ENCODE measurements around the gene CDIP1.

Gene CDIP1

DNA sequence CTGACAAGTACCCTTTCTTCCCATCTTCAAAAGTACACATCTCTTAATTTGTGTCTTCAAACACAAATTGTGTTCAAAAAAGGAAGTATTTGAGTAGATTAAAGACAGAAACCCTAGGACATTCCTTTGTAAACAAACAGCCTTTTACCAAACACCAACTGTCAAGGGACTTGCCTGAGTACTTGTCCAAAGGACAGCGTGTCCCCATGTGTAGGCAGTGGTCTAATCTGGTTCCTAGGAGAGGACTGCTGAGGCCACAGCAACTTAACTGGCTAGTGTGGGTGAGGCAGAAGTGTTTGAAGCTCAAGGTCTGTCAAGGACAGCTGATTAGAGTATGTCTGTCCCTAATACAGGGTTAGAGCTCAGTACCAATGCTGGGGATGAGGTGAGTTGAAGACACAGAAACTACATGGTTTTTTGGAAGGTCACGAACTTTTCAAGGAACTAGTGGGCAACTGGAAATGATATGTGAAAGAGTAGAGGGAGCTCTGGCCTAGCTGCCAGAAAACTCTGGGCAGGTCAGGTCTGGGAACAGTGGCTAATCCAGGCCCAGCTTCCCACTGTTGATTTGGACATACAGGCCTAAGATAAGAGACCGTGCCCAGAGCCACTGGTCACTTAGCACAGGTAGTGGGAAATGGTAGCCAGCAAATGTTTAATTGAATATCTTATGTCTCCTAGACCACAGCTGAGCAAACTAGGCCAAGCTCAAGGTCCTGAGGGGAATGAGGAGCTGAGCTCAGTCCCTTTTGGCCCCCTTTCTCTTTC lies 52.3 kb downstream of the CDIP1 start:
- DNase-seq = no peak

DNA sequence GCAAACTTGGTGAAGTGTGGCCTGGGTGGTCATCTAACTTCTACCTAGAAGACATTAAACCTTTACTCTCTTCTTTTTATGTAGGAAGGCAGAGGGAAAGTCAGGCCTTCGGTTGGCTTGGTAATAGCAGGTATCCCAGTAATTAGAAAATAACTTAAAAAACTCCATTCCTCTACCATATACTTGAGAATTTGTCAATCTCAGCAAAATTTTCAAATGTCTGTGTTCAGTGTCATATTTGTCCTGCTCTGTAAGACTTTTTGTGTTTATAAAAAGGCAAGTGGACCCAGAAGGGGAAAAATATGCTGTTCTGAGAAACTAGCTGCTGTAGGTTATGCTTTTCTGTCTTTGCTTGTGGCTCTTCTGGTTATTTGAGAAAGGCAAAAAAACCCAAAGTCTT lies 56.6 kb downstream of the CDIP1 start:
- DNase-seq = no peak

DNA sequence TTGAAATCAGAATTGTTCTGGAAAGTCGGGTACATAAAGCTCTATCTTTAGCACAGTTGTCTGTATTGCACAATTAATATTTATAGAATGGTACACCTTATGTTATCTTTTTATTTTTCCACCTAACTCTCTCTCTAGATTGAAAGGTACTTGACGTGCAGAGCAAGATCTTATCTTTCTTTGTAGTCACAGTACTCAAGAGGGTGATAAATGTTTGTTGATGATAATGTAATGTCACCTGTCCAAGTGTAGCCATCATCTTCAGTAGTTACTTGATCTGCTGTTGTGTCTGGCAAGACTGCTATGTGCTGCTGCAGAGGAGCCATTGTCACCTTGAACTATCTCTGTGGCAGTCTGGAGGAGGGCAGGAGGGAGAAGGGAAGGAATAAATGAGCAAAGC lies 57.0 kb downstream of the CDIP1 start:
- DNase-seq = no peak

DNA sequence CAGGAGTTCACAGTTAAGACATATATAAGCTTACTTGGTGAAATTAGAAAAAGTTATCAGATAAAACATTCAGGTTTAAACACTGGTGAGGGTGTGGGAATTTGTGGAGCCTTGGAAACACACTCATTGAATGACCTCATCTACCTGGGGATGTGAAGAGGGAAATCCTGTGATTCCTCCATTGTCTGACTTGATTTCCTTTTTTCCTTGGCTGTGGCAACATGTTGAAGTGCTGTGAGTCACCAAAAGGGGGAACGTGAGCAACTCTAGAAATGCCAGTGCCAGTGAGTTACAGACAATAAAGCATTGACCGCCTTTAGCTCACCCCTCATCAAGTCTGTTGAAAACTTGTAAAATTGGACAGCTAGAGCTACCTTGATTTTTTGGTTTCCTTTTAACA lies 60.6 kb downstream of the CDIP1 start:
- DNase-seq = no peak

DNA sequence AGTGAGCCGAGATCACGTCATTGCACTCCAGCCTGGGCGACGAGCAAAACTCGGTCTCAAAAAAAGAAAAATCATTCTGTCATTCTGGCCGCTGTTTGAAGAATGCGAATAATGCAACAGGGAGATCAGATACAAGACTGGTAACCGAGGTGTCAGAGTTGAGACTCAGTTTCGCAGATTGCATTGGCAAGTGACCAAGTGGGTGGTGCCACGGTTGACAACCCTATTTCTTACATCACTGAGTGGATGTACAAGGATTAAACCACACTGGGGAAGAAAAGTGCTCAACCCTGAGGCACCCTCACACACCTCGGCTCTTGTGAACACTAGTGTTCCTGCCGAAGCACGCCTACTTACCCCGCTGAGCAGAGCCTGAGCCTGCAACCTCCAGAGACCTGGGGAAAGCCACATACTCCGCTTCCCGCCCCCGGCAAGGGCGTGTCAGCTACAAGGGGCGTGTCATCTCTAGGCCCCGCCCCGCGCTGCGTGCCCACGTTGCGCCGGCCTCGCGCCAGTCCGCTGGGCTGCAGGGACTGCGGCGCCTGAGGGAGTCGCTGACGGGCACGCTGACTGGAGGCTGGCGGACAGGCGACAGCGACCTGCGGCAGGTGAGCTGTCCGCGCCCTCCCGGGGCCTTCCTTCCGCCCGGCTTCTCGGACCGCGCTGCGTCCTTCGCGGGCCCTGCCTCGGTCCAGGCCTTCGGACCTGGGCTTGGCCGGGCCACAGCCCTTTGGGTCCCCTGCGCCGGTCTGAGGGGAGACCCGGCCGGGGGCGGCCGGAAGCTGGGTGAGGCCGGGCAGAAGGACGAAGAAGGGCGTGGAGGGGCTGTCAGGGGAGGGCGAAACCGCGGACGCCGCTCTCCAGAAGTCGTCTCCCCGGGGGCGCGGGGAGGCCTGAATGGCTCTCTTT lies 62.4 kb downstream of the CDIP1 start, which contains the start of gene HMOX2:
HMOX2 (plus strand) TSS at position 519 of the 909 bp plus-strand sequence. CDS start 29,127 bp downstream, outside the sequence.
- peak; percentile 62 to 79 for DNase-seq

DNA sequence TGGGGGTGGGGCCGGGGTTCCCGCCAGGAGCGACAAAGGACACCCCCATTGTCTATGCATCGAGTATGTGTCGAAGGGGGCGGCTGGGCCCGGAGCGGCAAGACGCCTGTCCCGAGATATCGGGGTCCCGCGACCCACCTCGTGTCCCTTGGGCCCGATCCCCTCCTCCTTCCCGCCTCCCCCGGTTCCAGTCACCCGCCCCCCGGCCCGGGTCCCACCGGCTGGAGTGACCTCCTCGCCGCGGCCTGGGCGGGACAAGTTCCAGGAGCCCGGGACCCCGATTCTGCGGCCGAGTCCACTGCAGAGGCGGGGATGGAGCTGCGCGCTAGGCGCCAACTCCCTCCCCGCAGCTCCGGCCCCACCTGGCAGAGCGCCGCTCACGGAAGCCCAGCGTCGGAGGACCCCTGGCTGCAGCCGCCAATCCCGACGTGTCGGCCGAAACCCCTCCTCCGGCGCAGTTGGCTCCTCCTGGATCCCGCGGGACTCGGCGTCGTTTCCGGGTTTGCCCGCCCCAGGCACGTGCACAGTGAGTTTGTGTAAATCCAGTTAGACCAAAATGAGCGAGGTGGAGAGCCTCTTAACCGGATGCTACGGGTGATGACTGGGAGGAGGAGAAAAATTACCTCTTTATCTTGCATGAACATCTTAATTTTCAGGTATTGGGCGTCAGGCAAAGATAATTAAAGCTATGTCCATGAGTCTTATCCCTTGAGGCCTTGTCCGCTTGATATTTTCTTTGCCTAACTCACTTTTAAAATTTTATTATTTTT lies 64.2 kb downstream of the CDIP1 start, which contains the start of gene NMRAL1:
NMRAL1 (minus strand) TSS at position 434 of the 770 bp plus-strand sequence. CDS start 493 bp downstream, outside the sequence.
- peak; percentile 38 to 69 for DNase-seq

DNA sequence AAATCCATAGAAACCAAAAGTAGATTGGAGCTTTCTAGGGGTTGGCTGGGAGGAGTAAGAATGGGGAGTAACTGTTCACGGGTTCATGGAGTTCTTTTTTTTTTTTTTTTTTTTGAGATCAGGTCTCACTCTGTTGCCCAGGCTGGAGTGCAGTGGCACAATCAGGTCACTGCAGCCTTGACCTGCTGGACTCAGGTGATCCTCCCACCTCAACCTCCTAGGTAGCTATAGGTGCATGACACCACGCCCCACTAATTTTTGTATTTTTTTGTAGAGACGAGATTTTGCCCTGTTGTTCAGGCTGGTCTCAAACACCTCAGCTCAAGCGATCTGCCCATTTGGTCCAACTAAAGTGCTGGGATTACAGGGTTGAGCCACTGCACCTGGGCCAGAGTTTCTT lies 65.7 kb downstream of the CDIP1 start:
- no peak for DNase-seq

DNA sequence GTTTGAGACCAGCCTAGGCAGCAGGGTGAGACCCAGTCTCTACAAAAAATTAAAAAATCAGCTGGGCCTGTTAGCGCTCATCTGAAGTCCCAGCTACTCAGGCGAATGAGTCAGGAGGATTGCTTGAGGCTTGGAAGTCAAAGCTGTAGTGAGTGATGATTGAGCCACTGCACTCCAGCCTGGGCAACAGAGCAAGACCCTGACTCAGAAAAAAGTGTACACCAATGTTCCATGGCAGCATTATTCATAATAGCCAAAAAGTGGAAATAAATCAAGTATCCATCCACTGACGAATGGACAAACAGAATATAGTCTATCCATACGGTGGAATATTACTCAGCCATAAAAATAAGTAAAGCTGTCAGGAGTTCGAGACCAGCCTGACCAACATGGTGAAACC lies 66.7 kb downstream of the CDIP1 start:
- no peak for DNase-seq

DNA sequence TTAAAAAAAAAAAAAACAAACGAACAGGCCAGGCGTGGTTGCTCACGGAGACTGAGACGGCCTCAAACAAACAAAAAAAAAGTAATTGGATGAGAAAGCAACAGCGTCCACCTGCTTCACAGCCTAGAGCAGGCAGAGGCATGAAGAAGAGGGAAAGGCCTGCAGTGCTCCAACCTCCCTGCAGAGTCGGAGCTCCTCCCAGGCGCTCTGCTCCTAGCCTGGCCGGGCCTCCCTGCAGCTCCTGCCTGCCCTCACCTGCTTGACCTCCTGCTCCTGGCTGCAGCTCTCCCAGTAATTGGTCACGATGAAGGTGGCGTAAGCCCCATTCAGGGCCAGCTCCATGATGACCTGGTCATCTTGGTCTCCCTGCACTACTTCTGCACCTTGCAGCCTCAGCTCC lies 69.6 kb downstream of the CDIP1 start:
- no peak for DNase-seq

DNA sequence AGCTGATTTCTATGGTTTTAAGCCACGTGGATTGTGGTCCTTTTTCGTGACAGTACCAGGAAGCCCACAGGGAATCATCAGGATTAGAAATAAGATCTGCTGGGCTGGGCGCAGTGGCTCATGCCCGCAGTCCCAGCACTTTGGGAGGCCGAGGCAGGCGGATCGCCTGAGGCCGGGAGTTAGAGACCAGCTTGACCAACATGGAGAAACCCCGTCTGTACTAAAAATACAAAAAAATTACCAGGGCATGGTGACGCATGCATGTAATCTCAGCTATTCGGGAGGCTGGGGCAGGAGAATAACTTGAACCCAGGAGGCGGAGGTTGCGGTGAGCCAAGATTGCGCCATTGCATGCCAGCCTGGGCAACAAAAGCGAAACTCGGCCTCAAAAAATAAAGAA lies 70.7 kb downstream of the CDIP1 start:
- DNase-seq = no peak

DNA sequence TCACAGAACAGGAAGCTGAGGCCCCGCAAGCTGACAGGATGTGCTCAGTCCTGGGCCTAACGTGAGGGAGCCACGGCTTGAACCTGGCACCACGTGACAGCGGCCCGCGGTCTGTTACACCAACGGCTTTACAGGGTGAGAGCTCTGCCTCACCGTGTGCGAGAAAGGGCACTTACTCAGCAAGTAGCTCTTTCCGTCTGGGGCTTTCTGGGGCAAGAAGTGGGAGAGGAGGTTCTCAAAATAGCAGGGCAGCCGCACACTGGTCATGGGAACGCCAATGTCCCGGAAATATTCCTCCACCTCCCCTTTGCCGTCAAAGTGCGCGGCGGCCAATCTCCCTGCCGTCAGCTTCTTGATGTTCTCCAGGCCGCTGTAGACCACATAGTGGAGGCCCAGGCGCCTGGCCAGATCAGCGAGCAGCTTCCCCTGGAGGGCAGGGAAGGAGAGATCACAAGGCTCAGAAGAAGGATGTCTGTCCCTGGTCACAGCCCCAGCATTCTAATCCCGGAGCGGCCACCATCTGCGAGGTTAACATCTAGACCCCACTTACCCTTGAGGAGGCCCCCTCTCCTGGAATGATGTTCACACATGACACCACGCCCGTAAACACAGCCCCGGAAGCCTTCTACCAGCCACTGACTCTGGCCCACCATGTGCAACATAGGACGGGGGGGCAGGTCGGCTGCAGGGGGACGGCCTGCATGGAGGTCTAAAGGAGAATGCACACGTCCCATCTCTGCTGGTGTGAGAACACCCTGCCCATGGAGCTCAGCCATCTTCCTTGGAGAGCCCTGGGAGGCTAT lies 72.4 kb downstream of the CDIP1 start:
- no peak for DNase-seq

DNA sequence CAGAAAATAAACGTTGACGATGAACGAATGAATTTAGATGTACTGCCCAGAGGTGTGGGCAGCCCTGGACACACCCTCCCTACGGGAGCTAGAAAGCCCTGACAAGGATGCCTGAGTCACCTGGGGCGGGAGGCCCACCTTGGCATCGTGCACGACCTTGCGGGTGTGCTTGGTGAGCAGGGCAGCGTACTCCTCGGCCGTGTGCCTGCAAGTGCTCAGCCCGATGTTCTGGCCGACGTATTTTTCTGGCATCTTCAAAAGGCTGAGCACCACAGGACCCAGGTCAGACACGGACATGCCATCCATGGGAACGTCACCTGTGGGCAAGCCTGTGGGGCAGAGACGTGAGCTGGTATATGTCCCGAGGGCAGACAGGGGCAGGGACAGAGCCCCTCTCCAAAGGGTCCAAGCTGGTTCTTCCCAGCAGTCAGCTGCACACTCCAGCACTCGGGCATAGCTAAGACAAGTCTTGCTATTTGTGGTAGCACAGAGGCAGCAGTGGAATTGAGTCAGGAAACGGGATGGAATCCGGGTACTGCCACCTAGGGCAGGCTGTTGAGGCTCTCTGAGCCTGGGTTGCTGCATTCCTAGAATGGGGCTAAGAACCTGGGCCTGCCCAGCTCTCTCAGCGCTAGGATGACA lies 74.9 kb downstream of the CDIP1 start:
- DNase-seq = no peak

DNA sequence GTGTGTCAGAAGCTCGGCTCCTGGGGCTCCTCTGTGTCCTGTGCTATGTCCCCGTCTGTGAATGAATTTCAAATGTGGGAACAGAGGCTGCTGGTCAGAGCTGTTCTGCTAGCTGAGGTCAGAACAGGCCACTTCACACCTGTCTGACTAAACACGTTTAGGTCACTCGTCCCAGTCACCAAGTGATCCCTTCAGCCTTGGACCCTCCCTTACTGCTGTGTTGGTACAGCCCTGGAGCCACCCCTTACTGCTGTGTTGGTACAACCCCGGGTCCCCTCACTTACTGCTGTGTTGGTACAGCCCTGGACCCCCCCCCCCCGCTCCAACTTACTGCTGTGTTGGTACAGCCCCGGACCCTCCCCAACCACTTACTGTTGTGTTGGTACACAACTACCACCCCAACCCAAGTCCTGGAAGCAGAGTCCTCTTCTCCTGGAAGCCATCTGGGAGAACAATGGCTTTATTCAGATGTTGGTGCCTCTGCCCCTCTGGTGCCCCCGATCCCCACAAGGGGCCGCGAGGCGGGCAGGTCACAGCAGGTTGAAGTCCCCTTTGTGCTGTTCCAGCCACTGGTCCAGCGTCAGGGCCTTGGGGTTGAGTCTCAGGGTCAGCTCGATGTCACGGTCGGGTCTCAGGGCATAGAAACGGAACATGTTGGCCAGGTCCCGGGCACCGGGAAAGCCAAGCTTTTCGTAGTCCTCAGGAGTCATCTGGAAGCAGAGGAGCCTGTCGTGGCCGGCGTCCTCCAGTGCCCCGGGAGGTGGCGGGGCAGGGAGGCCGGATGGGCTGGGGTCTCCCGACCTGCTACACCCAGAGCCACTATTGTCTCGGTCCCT lies 77.1 kb downstream of the CDIP1 start:
- DNase-seq = no peak

DNA sequence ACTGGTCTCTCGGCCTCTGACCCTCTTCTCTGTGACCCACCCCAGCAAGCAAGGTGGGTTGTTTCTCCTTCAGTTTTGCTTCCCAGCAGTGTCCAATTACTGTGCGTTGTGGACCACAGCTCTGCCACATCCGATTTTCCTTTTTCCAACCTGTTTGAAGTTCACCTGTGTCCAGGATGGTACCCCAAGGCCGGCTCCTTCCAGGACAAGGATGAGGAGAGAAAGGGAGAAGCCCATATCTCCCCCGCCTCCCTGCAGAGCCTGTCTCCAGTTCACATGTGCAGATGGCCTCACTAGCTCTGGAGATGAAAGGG lies 77.7 kb downstream of the CDIP1 start:
- no peak for DNase-seq
